Vagina (tissue), 2 donors: ENCODE results near the gene CLDN24.

Source experiments
- POLR2A ChIP-seq, 2 donors: fragments of 450-650 bp; IDR thresholded peaks; one replicate each; pipeline ENCODE4 v1.6.1; 2017; ENCODE audit warnings: antibody characterized with exemption in 2 of 2, mild to moderate bottlenecking in 2 of 2, moderate library complexity in 2 of 2
- POLR2AphosphoS5 ChIP-seq, 2 donors: sonication (generic); formaldehyde crosslinking; IDR thresholded peaks; one replicate each; pipeline ENCODE4 v1.9.0; 2017; ENCODE audit warnings: antibody characterized with exemption in 2 of 2, mild to moderate bottlenecking in 2 of 2, low read depth in 1 of 2; ENCODE audit not compliant: insufficient read depth in 1 of 2
- TF ChIP-seq, protein P1 (sequence below), 3 experiments: fragments of 450-650 bp in 2 of 3; fragments of 200-600 bp in 1 of 3; sonication (generic) in 1 of 3; IDR thresholded peaks; one replicate each; pipeline ENCODE4 v1.5.1; 2017 to 2019; ENCODE audit warnings: antibody characterized with exemption in 3 of 3, mild to moderate bottlenecking in 2 of 3, moderate library complexity in 2 of 3

DNA sequence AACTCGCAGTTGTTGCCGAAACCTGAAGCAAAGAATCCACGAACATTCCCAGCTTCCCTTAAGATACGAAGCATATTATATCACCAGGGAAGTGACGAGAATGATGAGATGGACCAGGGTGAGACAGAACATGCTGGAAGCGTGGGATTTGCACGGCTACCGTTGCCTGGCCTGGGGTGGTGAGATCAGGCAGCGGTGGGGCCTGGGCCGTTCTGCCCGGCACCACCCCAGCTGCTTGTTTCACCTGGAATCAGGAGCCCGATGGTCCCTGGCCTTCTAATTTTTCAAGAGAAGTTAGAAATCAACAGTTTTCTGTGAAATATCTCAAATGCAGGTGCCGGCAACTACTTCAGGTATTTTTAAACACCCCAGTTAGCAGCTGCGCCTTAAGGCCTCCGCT, 7.9 kb downstream of the CLDN24 start:
- TF ChIP-seq, protein P1, sequence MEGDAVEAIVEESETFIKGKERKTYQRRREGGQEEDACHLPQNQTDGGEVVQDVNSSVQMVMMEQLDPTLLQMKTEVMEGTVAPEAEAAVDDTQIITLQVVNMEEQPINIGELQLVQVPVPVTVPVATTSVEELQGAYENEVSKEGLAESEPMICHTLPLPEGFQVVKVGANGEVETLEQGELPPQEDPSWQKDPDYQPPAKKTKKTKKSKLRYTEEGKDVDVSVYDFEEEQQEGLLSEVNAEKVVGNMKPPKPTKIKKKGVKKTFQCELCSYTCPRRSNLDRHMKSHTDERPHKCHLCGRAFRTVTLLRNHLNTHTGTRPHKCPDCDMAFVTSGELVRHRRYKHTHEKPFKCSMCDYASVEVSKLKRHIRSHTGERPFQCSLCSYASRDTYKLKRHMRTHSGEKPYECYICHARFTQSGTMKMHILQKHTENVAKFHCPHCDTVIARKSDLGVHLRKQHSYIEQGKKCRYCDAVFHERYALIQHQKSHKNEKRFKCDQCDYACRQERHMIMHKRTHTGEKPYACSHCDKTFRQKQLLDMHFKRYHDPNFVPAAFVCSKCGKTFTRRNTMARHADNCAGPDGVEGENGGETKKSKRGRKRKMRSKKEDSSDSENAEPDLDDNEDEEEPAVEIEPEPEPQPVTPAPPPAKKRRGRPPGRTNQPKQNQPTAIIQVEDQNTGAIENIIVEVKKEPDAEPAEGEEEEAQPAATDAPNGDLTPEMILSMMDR (IDR thresholded peaks at IDR 0.05) = no peak
- TF ChIP-seq POLR2AphosphoS5 (IDR thresholded peaks at IDR 0.05; ENCODE audit: insufficient read depth in 1 of 2, low read depth in 1 of 2) (no peak), POLR2A (IDR thresholded peaks at IDR 0.05) (no peak)
